Karpas-422 (cell line): ENCODE measurements around the gene AANAT. TPM values are rescaled to one million over a fixed set of nuclear protein-coding genes. Genes with fewer than 3 reads are reported as not detected.

Source experiments
- DNase-seq: peaks from one replicate; pipeline ENCODE4 v3.0.0-alpha.2; 2015
- H2AFZ ChIP-seq: fragments of 200-600 bp; sonication (generic); 2 replicates; pipeline ENCODE4 v1.6.1; 2014; ENCODE audit warnings: antibody characterized with exemption, low read length, mixed read lengths
- H3K27ac ChIP-seq: fragments of 200-600 bp; sonication (generic); 2 replicates; pipeline ENCODE4 v1.5.1; 2014; ENCODE audit warnings: mild to moderate bottlenecking, low read length, moderate library complexity
- H3K27me3 ChIP-seq: fragments of 200-600 bp; sonication (generic); 2 replicates; pipeline ENCODE4 v1.6.1; 2014; ENCODE audit warnings: low read length, mixed read lengths
- H3K36me3 ChIP-seq: fragments of 200-600 bp; sonication (generic); 2 replicates; pipeline ENCODE4 v1.6.1; 2014; ENCODE audit warnings: low read length, mixed read lengths; ENCODE audit not compliant: insufficient read depth
- H3K4me1 ChIP-seq: fragments of 200-600 bp; sonication (generic); 2 replicates; pipeline ENCODE4 v1.6.1; 2014; ENCODE audit warnings: mild to moderate bottlenecking, low read length, mixed read lengths
- H3K4me2 ChIP-seq: fragments of 200-600 bp; sonication (generic); 2 replicates; pipeline ENCODE4 v1.6.1; 2014; ENCODE audit warnings: low read length, low read depth, mild to moderate bottlenecking; ENCODE audit not compliant: poor library complexity, severe bottlenecking
- H3K4me3 ChIP-seq: fragments of 200-600 bp; sonication (generic); 2 replicates; pipeline ENCODE4 v1.5.1; 2014; ENCODE audit warnings: mild to moderate bottlenecking, antibody characterized with exemption, low read length, mixed read lengths
- H3K79me2 ChIP-seq: fragments of 200-600 bp; sonication (generic); 2 replicates; pipeline ENCODE4 v1.6.1; 2014; ENCODE audit warnings: mild to moderate bottlenecking, low read length, mixed read lengths
- H3K9ac ChIP-seq: fragments of 200-600 bp; sonication (generic); 2 replicates; pipeline ENCODE4 v1.6.0; 2014; ENCODE audit warnings: low read length
- H3K9me2 ChIP-seq: fragments of 200-600 bp; sonication (generic), shearing (Covaris generic); replicated peaks from 2 replicates; pipeline ENCODE4 v1.6.0; 2014; ENCODE audit warnings: mild to moderate bottlenecking, low read length, moderate library complexity; ENCODE audit not compliant: insufficient read depth
- H3K9me3 ChIP-seq: fragments of 300-700, 200-600 bp; sonication (generic); 2 replicates; pipeline ENCODE4 v1.6.1; 2014; ENCODE audit warnings: low read length, mixed read lengths
- H4K20me1 ChIP-seq: fragments of 200-600 bp; sonication (generic); 2 replicates; pipeline ENCODE4 v1.6.1; 2014; ENCODE audit warnings: mild to moderate bottlenecking, antibody characterized with exemption, low read length, low read depth; ENCODE audit not compliant: insufficient read depth
- total RNA-seq: library from RNA; depleted of rRNA; stranded (reverse); fragments of >200 nt; shearing (Covaris generic); gene quantifications from 2 replicates; pipeline ENCODE4 v1.2.3, GENCODE V29; 2014; ENCODE audit warnings: low replicate concordance

The AANAT gene
- total RNA-seq, 1 experiment from 2014 or later, result not detected

DNA sequence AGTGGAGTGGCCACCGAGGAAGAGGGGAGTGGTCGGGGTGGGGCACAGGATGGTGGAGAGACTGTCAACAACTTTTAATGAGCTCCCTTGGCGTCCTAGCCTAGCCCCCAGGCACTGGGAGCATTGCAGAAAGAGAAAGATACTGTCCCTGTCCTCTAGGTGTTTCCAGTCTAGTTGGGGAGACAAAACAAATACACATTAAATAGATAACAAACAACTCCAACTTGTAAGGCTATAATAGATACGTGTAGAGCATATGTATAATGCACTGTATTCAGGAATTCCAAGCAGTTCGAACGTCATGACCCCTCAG lies 14.0 kb upstream of the AANAT start:
- H3K27me3 ChIP-seq, result no peaks in the 10 kb centered on the region
- H3K4me3 ChIP-seq, result no peak overlapping the region
- H3K36me3 ChIP-seq, result no peaks in the 10 kb centered on the region
- H3K4me1 ChIP-seq, result peaks cover 34% of the 10 kb centered on the region
- H2AFZ ChIP-seq, result no peak overlapping the region
- peaks cover 38% of the 10 kb centered on the region for H4K20me1 ChIP-seq
- DNase-seq, result no peak
- H3K79me2 ChIP-seq, result peaks cover 31% of the 10 kb centered on the region
- H3K27ac ChIP-seq, result no peak overlapping the region
- H3K9me3 ChIP-seq, result no peaks in the 10 kb centered on the region
- H3K4me2 ChIP-seq, result peak overlapping the region; percentile 95
- H3K9ac ChIP-seq, result no peak overlapping the region
- H3K9me2 ChIP-seq, result no peaks in the 10 kb centered on the region

DNA sequence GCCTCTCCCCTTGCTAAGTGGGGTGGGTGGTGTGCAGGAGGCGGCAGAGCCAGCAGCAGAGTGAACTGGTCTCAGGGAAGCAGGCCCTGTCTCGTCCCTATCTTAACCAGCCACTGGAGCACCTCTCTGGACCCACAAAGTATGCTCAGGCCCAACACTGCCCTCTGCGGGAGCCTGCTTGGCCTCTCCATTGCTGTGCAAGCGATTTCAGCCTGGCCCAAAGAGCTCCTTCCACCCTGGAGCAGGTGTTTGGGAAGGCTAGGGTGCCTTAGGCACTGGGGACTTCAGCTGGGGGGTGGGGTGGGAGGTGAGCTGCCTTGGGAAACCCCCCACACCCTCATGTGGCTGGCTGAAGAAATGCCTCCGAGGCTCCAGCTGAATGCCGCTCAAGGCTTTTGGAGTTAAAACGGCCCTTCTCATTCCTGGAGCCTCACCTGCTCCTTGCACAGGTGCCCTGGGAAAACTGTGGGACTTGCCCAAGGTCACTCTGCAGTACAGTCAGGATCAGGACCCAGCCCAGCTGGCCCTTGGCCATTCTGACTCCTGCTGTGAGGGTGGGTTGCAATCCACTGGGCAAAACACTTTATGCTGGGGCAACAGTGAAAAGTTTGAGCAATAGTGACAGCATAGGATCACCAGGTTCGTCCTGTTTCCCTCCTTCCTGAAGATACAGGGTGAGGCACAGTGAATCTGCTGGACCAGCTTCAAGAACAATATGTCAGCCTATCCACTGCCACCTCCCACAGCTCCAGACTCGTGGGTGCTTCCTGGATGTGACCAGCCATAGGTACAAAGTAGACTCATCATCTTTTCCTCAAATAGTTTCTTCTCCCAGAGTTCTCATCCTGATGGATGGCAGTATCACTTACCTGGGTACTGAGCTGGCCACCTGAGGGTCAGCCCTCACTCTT lies 8.6 kb upstream of the AANAT start:
- no peak overlapping the region for H3K27ac ChIP-seq
- no peak overlapping the region for H3K9ac ChIP-seq
- H2AFZ ChIP-seq, result no peak overlapping the region
- H3K27me3 ChIP-seq, result no peaks in the 10 kb centered on the region
- H3K9me2 ChIP-seq, result no peaks in the 10 kb centered on the region
- no peaks in the 10 kb centered on the region for H3K79me2 ChIP-seq
- no peak overlapping the region for H3K4me2 ChIP-seq
- no peak overlapping the region for H3K4me3 ChIP-seq
- no peaks in the 10 kb centered on the region for H3K9me3 ChIP-seq
- peak; percentile 90 for DNase-seq
- no peaks in the 10 kb centered on the region for H4K20me1 ChIP-seq
- no peaks in the 10 kb centered on the region for H3K36me3 ChIP-seq
- no peaks in the 10 kb centered on the region for H3K4me1 ChIP-seq

DNA sequence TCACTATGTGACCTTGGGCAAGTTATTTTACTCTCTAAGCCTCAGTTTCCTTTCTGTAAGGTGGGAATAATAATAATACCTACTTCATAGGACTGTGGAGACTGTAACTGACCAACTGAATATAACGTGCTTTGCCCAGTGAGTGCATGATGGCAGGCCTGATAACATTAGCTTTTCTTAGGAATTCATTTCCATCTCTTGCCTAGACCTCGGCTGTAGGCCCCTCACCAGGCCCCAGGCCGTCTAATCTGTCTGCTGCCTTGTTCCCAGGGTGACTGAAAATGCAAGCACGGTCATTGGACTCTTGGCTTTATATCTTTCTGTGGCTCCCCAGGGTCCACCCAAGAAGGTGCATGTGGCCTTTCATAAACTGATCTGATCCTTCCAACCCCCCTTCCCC lies 7.7 kb upstream of the AANAT start:
- Histone ChIP-seq H3K27ac (no peak overlapping the region), H3K36me3 (no peaks in the 10 kb centered on the region), H2AFZ (no peak overlapping the region), H3K27me3 (no peaks in the 10 kb centered on the region), H4K20me1 (no peaks in the 10 kb centered on the region), H3K9ac (no peak overlapping the region), H3K9me2 (no peaks in the 10 kb centered on the region), H3K79me2 (no peaks in the 10 kb centered on the region), H3K9me3 (no peaks in the 10 kb centered on the region), H3K4me3 (no peak overlapping the region), H3K4me1 (no peaks in the 10 kb centered on the region), H3K4me2 (no peak overlapping the region)
- no peak for DNase-seq

DNA sequence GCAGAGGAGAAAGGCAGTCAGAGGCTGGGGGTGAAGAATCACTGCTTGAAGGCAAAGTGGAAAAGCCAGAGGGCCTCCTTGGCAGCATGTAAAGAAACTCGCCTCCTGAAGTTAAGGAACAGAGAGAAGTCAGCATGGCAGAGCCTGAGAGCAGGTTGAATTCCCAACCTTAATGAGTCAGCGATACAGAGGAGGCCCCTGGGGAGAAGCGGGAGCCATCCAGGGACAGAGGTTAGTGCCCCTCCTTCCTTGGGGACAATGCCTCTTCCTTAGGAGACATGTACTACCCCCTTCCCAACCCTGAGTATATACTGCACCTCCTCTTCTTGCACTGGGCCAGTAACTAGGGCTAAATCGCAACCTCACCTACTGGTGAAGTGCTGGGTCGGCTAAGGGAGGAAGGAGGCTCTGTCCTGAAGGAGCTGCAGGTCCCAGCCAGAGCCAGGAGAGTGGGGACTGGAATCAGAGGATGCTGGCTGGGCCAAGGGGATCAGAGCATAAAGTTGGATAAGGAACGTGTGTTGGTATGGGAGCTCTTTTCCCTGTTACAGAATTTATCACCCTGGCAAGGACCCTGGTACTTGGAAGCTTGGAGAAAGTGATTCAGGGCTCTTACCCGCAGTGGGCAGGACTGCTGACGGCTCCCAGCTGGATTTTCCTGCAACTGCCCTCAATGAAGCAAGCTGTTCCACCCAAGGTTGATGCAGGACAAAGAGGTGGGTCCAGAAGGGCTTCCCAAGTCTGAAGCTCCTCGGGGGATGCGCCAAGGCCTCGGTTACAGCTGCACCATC lies 5.4 kb upstream of the AANAT start:
- no peak overlapping the region for H3K4me3 ChIP-seq
- no peaks in the 10 kb centered on the region for H3K27me3 ChIP-seq
- no peaks in the 10 kb centered on the region; the same call in 1 of the 2 replicates for H4K20me1 ChIP-seq
- H3K79me2 ChIP-seq, result no peaks in the 10 kb centered on the region
- H3K36me3 ChIP-seq, result no peaks in the 10 kb centered on the region
- no peak overlapping the region for H3K9ac ChIP-seq
- no peak overlapping the region for H2AFZ ChIP-seq
- H3K9me2 ChIP-seq, result no peaks in the 10 kb centered on the region
- H3K27ac ChIP-seq, result no peak overlapping the region
- DNase-seq, result no peak
- H3K4me2 ChIP-seq, result no peak overlapping the region
- peaks cover 8% of the 10 kb centered on the region for H3K4me1 ChIP-seq
- H3K9me3 ChIP-seq, result no peaks in the 10 kb centered on the region

DNA sequence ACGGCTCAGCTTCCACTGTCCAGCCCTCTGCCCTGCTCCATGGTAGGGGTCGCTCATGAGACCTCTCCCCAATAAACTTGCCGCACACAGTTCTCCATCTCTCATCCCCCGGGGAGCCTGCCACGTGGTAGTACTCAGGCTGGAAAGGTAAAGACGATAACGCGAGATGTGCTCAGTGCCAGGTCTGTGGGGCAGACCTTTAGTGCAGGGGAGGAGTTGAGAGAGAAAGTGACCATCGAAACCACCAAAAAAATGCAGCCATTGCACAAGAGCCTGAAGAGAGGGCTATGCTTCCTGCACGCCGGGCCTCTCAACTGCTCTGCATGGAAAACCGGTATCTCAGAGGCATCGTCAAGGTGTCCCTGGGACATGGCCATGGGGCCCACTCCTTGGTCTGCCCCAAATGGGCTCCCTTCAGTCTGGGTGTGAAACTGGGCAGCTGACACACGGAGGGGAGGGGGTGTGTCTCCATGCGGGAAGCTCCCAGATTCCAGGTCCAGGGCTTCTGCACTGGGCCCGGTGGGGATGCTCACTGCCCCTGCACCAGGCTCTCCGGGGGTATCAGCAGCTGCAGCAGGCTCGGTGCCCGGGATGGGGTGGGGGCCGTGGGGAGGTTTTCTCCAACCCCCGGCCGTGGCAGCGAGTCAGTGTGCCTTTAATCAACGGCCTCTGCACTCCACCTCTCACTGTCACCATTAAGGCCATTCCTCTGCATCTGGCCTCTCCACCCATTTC lies 4.7 kb upstream of the AANAT start:
- no peak overlapping the region for H3K4me3 ChIP-seq
- DNase-seq, result no peak
- no peak overlapping the region for H3K4me2 ChIP-seq
- H3K79me2 ChIP-seq, result no peaks in the 10 kb centered on the region
- H2AFZ ChIP-seq, result no peak overlapping the region
- no peaks in the 10 kb centered on the region for H3K27me3 ChIP-seq
- H3K27ac ChIP-seq, result no peak overlapping the region
- H3K4me1 ChIP-seq, result peaks cover 16% of the 10 kb centered on the region
- H3K9ac ChIP-seq, result no peak overlapping the region
- H3K9me2 ChIP-seq, result no peaks in the 10 kb centered on the region
- no peaks in the 10 kb centered on the region; the same call in 1 of the 2 replicates for H4K20me1 ChIP-seq
- H3K9me3 ChIP-seq, result no peaks in the 10 kb centered on the region
- H3K36me3 ChIP-seq, result no peaks in the 10 kb centered on the region

DNA sequence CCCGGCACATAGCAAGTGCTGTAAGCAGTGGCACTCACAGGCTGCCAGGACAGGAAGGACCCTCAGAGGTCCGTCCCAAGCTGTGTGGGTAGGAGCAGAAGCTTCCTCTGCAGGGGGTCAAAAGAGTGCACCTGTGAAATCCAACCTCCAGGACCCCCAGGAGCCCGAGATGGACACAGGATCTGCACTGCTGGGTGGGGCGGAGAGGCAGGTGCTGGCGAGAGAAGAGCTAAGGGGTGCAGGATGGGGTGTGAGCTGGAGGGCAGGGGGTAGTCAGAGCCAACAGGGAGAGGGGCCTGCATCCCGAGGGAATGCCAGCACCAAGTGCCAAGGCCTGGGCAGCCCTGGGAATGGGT lies 650 bp upstream of the AANAT start:
- H3K4me3 ChIP-seq, result no peak overlapping the region
- no peaks in the 10 kb centered on the region for H3K27me3 ChIP-seq
- no peak overlapping the region for H3K9ac ChIP-seq
- no peak for DNase-seq
- no peaks in the 10 kb centered on the region for H3K9me2 ChIP-seq
- no peaks in the 10 kb centered on the region for H3K36me3 ChIP-seq
- H4K20me1 ChIP-seq, result no peaks in the 10 kb centered on the region; the same call in 1 of the 2 replicates
- H3K4me1 ChIP-seq, result peaks cover 28% of the 10 kb centered on the region
- H3K79me2 ChIP-seq, result no peaks in the 10 kb centered on the region
- H3K4me2 ChIP-seq, result peak overlapping the region; percentile 22
- no peak overlapping the region for H3K27ac ChIP-seq
- H2AFZ ChIP-seq, result no peak overlapping the region
- no peaks in the 10 kb centered on the region for H3K9me3 ChIP-seq

DNA sequence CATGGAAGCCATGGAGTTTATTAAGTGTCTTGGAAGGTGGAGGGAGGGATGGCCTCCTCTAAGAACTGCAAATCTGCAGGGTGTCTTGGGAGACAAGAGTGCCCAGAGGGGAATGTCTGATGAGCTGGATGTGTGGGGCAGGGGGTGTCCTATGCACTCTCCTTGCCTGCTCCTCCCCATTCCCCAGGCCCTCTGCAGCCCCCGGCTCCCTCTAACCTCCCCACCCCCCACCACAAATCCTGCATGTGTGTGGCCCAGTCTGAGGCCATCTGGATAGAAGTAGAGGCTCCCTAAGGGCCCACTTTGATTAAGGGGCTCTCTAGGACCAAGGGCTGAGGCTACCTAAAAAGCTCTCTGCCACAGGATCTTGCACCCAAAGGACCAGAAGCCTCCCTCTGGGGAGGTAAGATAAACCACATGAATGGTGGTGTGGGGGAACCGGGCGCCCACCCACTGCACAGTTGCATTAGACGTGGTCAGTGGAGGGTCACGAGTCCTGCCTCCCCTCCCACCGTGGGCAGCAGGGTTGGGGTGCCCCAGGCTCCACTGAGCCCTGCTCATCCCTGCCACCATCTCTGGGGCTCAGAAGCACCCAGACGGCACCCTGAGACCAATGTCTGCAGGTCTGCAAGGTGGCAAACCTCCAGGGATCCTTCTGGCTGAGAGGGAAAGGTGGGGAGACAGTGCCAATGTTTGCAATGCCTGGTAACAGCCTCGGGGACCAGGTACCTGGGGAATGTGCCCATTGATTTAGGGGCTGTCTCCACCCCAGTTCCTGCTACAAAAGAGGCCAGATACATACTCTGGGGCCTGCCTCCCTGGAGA lies 618 bp downstream of the AANAT start:
- H3K27ac ChIP-seq, result no peak overlapping the region
- peak; percentile 69 for DNase-seq
- H3K4me3 ChIP-seq, result peak overlapping the region; percentile 38; the same call in 1 of the 2 replicates
- H3K4me2 ChIP-seq, result peak overlapping the region; percentile 65
- H4K20me1 ChIP-seq, result no peaks in the 10 kb centered on the region; the same call in 1 of the 2 replicates
- no peaks in the 10 kb centered on the region for H3K36me3 ChIP-seq
- no peaks in the 10 kb centered on the region for H3K27me3 ChIP-seq
- no peak overlapping the region for H2AFZ ChIP-seq
- H3K4me1 ChIP-seq, result peaks cover 28% of the 10 kb centered on the region
- no peaks in the 10 kb centered on the region for H3K9me2 ChIP-seq
- H3K9ac ChIP-seq, result peak overlapping the region; percentile 21; the same call in 1 of the 2 replicates
- no peaks in the 10 kb centered on the region for H3K9me3 ChIP-seq
- no peaks in the 10 kb centered on the region for H3K79me2 ChIP-seq
